Measurements from ENCODE around the gene AMMECR1. TPM values are rescaled to one million over a fixed set of nuclear protein-coding genes. Genes with fewer than 3 reads are reported as not detected.

The AMMECR1 gene
- total RNA-seq, 1 donor from 2014 or later, result 7.5 TPM

DNA sequence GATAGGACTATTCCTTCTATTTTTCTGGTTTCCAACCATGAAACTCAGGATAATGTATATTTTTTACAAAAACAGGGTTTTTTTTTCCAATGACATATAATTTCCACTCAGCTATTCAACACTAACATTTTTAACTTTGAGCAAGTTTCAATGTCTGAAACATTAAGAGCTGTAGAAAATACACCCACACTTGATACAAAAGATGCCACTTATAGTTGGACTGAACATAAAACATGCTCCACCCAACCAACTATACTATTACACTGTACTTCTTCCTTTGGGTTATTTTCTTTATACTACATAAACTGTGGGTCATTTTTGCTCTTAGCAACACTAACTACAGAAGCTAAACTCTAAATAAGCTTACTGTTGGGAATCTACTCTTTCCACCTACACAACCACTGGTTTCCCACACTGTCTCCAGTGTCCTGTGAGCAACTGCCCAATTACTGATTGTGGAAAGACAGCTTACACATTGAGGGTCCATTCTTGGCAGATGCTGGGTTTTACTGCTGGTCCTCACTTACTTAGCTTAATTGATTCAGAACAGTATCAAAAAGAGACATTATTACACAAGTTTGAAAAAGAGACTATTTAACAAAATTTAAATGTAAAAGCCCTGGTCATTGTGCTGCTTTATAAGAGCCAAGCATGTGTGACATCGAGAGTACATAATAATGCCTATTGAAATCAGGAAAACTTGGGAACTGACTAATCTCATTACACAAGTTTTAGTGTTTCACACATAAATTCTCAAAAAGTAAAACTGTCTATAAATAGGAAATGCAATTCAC is 6.3 kb downstream of the AMMECR1 start:
- DNase-seq (ENCODE audit: extremely low read depth, low read depth, low spot score), result no peak

DNA sequence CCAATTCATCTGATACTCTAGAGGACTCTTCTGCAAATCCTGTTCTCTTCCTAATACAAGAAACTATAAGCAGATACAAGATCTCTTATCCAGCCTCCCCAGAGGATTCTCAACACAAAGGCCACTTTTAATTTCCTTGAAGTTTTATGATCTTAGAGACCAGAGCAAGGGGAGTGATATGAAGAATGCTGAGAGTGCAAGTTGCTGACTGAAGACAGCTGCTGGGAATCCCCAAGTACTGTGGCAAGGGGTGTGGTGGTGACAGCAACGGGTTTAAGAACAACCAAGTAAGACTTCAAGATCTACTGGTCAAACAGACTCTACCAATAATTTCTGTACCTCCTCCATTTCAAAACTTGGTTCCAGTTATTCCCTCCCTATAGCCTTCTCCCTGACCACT is 7.0 kb downstream of the AMMECR1 start:
- no peak for DNase-seq (ENCODE audit: extremely low read depth, low read depth, low spot score)

DNA sequence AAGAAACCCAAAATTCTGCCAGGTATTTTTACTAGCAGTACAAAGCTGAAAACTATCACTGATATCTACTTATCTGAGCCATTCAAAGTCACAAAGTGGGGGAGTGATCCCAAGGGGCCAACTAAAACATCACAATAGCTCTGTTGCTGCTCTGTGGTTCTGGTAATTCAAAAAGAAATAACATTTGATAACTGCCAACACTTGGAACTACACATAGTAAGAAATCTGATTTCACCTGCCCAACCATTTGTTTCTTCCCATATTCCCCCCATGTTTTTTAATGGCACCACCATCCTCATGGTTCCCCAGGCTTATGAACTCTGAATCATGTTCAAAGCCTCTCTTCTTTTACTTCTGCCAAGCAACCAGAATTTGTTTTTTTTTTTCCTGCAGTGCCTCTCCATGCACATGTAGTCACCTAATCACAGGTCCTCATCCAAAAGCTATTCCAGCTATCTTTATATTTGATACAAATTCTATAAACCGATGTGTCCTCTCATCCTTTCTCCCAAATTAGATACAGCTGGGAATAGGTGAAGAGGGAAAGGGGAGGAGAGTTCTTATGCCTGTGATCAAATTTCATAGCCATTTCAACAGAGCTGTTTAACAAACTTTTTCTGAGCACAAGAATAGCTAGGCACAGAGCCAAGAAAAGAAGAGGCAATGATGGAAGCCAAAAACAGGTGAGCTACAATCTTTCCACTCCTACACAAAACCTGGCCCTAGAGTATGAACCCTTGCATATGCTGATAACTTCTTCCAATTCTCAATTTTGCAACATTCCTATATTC is 7.7 kb downstream of the AMMECR1 start:
- no peak for DNase-seq (ENCODE audit: extremely low read depth, low read depth, low spot score)

DNA sequence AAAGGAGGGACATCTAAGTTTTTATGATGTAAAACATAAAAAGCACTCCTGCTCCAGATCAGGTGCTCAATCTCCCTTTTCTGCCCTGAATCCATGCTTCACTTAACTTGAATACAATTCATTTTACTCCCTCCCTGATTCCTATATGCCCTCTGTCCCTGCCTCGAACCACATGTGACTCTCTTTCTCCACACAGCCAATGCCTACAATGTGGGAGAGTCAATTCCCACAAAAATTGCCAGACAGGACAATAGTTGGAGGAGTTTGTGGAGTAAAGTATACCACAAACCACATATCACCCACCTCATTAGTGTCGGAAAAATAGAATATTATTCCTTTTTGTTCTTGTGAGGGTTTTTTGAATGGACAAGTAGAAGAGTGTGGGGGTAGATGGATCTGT is 9.7 kb downstream of the AMMECR1 start:
- no peak for DNase-seq (ENCODE audit: extremely low read depth, low read depth, low spot score)

DNA sequence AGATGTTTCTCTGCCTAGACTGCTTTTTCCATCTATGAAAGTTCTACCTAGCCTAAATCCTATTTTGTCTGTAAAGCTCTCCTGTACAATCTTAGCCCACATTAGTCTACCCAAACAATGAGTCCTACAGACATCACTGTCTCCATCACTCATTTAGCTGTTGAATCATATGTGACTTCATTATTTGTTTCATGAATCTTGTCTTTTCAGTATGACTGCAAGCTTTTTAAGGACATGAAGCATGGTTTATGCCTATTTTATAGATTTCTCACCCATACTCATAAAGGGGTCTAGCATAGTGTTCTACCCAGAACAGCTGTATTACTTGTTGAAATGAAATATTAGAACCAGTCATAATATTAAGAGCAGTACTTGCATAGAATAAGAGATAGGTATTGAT is 13.0 kb downstream of the AMMECR1 start:
- DNase-seq (ENCODE audit: extremely low read depth, low read depth, low spot score), result no peak

DNA sequence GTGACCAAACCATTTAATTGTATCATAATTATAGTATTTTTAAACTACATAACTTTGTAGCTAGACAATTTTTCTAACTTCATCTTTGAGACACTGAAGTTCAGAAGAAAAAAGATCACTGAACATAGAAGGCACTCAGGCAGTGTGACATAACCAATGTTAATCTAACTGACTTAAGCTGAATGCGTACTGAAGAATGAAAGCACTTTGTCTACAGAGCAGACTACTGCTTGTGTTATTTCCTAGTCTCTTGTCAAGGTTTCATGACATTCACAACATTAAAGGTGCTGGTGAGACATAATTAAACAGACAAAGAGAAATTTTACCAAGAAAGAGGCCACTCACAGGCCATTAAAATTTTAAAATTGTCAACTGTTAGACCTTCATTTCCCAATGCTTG is 13.5 kb downstream of the AMMECR1 start:
- no peak for DNase-seq (ENCODE audit: extremely low read depth, low read depth, low spot score)

DNA sequence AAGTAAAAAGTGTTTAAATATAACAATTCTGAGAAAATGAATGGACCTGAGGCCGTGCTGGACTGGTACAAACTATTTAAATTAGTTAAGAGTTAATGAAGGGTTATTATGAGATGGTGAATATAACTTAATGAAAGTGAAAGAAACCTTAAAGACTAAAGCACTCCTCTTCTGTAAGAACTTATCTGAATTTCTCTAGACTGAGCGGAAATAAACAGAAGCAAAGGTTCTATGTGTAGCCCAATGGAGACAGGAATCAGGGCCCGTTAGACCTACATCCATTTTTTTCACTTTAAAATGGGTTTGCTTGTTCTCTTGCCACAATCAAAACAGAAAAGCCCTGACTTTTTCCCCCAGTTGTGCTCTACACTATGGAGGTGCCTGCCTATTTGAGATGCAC is 14.9 kb downstream of the AMMECR1 start:
- no peak for DNase-seq (ENCODE audit: extremely low read depth, low read depth, low spot score)

DNA sequence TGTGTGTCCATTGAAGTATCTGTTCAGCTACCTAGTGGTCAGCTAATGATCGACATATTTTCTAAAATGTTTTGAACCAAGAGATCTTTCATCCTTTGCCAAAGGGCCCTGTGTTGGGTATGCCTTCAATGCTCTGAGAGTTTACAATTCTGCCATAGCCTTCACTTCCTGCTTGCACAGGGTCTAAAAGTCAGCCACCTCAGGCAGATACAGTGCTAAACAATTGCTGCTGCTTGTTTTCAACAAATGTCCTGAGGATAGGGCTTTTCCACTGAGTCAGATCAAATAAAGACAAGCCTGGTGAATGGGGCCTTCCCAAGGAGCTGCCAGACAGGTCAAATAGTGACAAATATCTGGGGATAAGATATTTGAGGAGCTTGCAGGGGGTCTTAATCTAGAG is 16.7 kb downstream of the AMMECR1 start:
- no peak for DNase-seq (ENCODE audit: extremely low read depth, low read depth, low spot score)

DNA sequence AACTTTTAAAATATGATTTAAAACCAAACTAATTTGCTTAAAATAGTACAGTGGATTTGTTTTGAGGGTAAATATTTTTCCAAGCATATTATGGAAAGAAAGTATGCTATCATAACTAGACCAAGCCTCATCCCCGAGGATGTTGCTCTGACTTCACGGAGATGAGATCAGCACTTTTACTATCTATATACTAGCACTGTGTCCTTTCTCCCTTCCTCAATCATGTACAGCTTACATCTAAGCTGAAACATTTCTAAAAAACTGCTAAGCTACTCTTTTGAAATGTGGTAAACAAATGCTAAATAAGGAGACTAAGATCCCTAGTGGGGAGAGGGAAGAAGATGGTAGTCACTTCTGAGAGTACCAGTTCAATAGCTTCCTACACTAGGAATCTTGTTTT is 23.8 kb downstream of the AMMECR1 start:
- DNase-seq (ENCODE audit: extremely low read depth, low read depth, low spot score), result no peak

DNA sequence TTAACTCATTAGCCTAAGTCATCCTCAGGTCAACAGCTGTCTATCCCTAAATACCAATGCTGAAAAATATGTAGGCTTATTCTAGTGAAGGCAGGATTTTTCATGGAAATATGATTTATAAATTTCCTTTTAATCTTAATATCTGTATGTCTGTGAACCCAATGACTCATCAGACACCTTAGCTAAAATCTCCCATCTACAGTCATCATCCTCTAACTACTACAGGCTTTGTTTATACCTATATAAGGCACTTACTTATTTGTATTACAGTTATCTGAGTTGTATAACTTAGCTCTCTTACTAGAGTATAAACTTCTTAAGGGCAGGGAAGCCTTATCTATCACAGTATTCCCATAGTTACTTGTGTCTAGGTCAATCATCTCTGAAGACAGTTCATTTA is 24.2 kb downstream of the AMMECR1 start:
- DNase-seq (ENCODE audit: extremely low read depth, low read depth, low spot score), result no peak

DNA sequence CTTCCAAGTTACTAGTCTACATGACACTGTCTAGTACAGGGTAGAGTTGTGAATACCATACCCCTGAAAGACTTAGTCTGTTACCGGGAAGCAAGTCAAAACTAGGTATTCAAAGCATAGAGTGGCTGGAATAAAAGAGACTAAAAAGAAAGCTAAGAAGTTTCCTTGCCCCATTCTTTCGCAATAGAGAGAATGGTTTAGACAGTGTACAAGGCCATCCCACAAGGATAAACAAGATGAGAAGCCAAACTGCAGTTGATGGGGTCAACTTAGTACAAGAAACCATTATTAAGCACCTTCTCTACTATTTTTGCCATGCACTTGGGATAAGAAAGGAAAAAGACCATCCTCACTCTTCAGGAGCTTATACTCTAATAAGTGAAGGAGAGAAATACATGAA is 30.3 kb downstream of the AMMECR1 start:
- DNase-seq (ENCODE audit: extremely low read depth, low read depth, low spot score), result no peak

DNA sequence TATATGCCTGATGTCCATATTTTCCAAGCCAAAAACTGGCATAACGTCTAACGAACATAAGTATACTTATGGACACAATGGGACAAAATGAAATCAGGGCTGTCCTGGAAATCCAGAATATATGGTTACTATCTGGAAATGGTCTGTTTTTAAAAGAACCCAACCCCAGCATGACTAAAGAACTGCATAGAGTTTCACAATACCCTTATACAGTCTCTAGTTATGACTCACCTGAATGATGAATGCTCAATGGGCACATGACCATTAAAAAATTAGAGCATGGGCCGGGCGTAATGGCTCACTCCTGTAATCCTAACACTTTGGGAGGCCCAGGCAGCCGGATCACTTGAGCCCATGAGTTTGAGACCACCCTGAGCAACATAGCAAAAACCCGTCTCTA is 31.8 kb downstream of the AMMECR1 start:
- DNase-seq (ENCODE audit: extremely low read depth, low read depth, low spot score), result no peak

DNA sequence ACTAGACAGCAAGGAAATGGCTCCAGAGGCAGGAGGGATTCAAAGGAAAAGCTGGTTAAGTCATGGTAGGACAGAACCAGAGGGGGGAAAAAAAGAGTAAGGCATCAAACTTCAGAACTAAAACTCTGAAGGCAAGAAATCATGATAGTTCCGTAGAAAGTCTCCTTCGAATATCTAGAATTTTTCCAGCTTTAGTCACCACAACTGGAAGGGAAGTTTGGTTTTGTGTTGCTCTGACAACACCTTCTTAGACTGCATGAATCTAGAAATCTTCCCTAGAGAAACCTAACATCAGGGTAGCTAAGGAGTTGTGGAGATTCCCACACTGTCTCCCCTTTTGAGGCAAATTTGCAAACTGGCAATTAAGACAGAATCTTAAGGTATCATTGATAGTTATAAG is 33.7 kb downstream of the AMMECR1 start:
- peak; percentile 47 for DNase-seq (ENCODE audit: extremely low read depth, low read depth, low spot score)

DNA sequence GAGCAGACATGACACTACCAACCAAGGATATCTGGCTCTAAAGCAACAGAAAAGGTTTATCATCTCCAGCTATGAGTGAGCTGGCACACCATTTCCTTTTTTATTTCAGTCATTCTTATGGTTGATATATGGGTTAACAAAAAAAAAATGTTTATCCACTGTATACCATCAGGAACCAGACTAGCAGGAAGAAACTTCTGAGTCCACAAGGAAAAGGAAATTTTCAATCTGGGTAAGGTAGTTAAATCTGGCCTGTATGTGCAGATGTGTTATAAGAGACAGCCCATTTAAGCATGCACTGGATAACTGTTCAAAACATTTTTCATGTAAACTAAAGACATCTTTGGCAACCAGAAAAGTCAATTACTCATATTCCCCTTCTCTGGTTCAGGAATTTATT is 35.0 kb downstream of the AMMECR1 start:
- DNase-seq (ENCODE audit: extremely low read depth, low read depth, low spot score), result no peak

DNA sequence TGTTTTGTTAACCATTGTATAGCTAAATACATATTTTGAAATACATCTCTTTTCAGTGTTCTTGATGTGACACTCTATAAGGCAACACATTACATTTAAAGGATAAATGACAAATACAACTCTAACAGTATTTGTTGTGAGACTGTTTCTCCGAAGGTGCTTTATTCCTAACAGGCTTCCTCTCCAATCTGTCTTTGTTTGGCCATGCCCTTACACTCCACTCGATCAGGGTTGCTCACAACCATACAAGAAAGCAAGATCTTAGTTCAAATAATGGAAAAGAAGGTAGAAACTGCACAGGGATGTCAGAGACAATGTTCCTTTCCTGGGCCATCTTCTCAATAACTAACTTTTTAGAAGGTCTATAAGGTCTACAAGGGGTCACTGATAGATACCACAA is 36.5 kb downstream of the AMMECR1 start:
- no peak for DNase-seq (ENCODE audit: extremely low read depth, low read depth, low spot score)

DNA sequence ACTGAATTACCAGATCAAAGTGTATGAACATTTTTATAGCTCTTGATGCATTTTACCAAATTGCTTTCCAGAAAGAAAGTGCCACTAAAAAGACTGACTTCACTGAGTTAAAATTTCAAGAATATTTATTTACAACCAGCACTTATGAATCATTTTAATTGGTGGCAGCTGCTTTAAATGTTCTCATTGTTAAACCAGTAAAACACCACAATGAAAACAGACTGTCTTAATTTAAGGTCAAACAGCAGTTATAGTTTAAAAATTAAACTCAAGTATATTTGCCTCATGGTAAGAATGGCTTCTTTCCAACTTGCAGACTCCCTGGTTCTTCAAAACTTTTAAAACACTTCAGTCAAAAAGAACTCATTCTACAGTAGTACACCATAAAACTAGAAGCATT is 36.9 kb downstream of the AMMECR1 start:
- DNase-seq (ENCODE audit: extremely low read depth, low read depth, low spot score), result no peak

DNA sequence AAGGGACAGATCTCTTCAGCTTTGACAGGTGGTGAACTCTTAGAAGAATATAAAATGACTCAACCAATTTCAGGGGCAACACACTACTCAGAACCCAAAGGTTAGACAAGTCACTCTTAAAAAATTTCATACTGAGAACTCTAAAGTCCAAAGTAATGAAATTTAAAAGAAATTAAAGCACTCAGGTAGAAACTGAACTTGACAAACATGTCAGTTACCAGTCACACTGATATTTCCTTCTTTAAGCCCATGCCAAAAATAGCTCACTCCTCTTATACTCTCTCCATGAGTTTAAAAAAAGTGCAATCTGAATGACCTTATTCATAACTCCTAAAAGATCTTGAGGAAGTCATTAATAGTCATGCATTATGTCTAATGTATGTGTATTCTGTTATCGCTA is 40.3 kb downstream of the AMMECR1 start:
- no peak for DNase-seq (ENCODE audit: extremely low read depth, low read depth, low spot score)

DNA sequence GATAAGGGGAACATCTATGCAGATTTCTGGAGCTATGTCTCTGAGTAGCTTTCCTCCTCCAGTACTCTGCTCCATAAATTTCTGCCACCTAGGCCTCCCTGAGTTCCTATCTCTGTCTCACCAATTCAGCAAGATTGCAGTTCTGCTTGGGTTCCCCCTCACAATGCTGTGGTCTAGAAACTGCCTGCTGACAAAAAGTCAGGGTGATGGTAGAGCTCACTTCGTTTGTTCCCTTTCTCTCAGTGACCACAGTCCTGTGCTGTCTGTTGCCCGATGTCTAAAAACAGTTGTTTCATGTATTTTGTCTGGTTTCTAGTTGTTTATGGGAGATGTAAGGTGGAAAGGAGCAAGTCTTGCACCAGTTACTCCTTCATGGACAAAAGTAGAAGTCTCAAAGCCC is 41.1 kb downstream of the AMMECR1 start:
- DNase-seq (ENCODE audit: extremely low read depth, low read depth, low spot score), result no peak

DNA sequence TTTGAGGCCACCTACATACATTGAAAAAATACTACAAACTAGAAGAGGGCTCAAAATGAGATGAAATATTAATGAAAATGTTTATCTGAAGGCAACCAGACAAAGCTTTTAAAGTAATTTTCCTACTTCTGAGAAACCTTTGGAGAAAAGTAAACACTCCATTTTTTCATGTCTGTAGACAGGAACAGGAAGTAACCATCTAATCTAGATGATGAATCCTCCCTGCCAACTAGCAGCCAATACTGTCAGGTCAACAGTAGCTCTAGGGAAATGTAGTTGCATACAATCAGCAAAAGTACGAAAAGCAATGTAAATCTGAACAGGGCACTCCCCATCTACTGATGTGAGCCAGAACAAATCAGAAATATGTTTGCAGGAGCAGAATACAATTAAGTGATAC is 49.0 kb downstream of the AMMECR1 start:
- no peak for DNase-seq (ENCODE audit: extremely low read depth, low read depth, low spot score)

DNA sequence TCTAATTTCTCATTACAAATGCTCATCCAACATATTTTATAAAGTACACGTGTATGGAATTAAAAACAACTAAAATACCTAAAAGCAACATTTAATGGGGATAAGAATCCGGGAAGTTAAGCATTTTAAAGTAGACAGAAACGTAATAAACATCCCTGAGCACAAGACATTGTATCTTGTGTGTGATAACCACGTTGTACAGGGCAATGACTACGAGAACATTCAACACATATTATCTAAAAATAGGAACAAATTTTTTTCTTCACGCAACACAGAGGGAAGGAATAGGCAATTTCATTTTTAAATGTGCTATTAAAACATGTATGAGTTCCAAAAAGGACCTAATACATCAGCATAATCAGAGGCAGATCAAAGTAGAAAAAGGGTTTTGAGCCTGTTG is 49.5 kb downstream of the AMMECR1 start:
- no peak for DNase-seq (ENCODE audit: extremely low read depth, low read depth, low spot score)

DNA sequence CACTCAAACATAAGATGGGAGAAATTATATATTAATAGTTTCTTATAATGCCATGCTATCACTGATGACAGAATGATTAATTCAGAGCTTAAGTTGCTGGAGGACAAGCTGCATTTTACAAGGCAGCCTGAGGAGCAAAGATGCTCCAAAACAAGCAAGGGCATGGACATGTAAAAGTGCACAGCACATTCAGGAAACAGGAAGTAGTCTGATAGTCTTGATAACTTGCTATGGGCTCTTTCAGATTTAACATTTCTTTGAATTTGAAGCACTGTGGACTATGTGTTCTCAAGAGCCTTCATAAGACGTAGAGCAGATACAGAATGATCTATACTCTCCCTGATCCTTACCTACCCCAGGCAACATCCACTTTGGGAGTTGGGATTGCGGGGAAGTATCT is 50.0 kb downstream of the AMMECR1 start:
- DNase-seq (ENCODE audit: extremely low read depth, low read depth, low spot score), result no peak

DNA sequence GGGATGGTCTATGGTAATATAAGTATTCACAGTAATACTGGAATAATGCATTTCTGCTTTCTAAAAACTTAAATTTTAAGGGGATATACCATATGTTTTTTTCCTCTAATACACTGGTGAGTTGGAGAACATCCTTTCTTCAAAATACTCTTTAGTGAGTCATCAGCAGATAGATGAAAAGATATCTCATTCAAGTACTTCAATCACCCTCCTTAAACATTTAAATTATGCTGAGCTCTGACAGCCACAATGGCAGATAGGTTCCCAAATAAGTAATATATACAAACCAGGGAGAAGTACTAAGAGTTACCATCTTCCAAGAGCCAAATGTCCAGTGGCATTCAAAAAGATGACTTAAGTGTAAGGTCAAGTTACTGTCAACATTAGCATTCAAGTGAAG is 52.2 kb downstream of the AMMECR1 start:
- no peak for DNase-seq (ENCODE audit: extremely low read depth, low read depth, low spot score)
